NOMO-1 treated with dmso at 0.1 percent for 144 hours (cell line): ENCODE measurements around the gene GMEB2.
"Not testable (repeated sequence)": the region's sequence is repeated elsewhere in the genome, so short reads cannot be mapped to it uniquely, and the experiment has no call there.

Experiments
- DNase-seq: peaks from one replicate; lab custom pipeline; 2025; ENCODE audit not compliant: unreplicated experiment; lab: John Stamatoyannopoulos, UW

The GMEB2 gene, protein sequence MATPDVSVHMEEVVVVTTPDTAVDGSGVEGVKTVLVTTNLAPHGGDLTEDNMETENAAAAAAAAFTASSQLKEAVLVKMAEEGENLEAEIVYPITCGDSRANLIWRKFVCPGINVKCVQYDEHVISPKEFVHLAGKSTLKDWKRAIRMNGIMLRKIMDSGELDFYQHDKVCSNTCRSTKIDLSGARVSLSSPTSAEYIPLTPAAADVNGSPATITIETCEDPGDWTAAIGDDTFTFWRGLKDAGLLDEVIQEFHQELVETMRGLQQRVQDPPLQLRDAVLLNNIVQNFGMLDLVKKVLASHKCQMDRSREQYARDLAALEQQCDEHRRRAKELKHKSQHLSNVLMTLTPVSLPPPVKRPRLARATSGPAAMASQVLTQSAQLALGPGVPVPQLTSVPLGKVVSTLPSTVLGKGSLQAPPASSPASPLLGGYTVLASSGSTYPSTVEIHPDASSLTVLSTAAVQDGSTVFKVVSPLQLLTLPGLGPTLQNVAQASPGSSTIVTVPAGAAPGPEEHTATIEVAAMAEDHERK

DNA sequence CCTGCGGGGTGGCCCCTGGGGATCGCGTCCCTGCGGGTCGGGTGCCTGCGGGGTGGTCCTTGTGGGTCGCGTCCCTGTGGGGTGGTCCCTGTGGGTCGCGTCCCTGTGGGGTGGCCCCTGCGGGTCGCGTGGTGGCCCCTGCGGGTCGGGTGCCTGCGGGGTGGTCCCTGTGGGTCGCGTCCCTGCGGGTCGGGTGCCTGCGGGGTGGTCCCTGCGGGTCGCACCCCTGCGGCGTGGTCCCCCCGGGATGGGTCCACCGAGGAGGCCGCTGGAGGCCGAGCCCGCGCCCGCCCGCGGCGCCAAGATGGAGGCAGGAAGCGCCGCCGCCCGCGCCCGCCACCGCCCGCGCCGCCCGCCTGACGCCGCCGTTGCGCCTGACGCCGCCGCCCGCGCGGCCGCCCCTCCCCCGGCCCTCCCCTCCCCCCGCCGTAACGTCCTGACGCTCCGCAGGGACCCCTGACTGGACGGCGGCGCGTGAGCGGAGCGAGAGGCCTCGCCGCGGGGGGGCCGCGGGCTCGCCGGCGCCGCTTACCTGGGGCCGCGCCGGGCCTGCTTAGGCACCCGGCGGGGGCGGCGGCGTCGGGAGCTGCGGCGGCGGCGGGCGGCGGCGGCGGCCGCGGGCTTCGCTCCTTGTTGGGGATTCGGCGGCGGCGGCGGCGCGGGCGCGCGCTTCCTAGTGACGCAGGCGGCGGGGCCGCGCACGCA is at the start of gene GMEB2:
Gene GMEB2 (minus strand): TSS at position 678 of the 705 bp plus-strand sequence. CDS start 7,704 bp downstream, outside the sequence.
- peak; percentile 67 for DNase-seq

GRCh38 chr20:63675681-63676368 is 48.9 kb upstream of the GMEB2 start:
- no peak for DNase-seq

DNA sequence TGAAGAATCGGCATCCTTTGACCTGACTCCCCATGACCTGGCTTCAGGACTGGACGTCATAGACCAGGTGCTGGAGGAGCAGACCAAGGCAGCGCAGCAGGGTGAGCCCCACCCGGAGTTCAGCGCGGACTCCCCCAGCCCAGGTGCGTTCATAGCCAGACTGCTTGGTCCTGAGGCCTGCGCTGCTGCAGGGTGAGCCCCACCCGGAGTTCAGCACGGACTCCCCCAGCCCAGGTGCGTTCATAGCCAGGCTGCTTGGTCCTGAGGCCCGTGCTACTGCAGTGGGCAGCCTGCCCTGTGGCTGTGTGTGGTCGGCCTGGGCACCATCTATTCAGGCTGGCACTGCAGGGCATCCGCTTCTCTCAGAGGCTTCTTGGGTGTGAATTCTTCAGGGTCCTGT is 47.0 kb upstream of the GMEB2 start:
- no peak for DNase-seq

DNA sequence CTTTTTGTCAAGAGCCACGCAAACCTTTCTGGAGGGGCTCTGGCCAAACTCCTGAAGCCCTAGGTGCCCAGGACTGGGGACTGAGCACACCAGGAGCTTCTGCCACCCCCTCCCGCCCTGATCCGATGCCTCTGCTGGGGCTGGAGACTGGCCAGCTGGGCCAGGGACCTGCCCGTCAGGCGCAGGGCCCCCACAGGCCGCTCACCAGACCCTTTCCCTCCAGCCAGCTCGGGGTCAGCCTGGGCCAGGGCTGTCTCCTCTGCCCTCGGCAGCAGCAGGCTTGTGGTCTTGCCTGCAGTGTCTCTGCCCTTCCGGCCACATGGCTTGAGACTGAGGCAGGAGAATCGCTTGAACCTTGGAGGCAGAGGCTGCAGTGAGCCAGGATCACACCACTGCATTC is 45.8 kb upstream of the GMEB2 start:
- no peak for DNase-seq

DNA sequence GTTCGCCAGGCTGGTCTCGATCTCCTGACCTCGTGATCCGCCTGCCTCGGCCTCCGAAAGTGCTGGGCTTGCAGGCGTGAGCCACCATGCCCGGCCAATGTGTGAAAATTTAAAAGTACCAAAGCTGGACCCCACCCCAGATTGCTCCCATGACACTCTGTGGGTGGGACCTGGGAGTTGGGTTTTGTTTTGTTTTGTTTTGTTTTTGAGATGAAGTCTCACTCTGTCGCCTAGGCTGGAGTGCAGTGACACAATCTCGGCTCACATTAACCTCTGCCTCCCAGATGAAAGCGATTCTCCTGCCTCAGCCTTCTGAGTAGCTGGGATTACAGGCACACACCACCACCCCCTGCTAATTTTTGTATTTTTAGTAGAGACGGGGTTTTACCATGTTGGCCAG is 44.8 kb upstream of the GMEB2 start:
- DNase-seq, result not testable (repeated sequence)

DNA sequence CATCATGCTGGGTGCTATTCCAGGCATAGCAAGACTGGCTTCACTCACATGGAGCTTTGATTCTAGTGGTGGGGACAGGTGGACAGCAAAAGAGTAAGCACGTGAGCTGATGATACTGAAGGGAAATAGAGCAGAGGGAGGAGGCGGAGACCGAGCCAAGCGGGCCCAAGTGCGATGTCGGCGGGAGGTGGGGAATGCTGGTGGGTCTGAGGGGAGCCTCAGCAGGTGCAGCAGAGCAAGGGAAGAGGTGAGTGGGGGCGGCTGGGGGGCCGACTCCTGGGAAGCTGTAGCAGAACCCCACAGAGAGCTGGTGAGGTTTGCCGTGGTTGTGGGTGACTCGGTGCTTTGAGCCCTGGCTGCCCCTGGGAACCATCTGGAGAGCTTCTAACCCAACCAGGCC is 41.5 kb upstream of the GMEB2 start:
- no peak for DNase-seq

DNA sequence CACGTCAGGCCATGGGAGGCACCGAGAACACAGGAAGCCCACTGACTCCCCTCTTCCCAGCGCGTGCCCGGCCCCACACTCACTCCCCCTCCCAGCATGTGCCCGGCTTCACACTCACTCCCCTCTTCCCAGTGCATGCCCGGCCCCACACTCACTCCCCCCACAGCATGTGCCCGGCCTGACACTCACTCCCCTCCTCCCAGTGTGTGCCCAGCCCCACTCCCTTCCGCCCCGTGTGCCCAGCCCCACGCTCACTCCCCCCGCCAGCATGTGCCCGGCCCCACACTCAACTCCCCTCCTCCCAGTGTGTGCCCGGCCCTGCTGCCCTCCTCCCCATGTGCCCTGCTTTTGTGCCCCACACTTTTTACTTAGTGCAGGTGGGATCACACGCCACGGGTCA is 41.0 kb upstream of the GMEB2 start:
- DNase-seq, result no peak

GRCh38 chr20:63665708-63666107 is 38.8 kb upstream of the GMEB2 start:
- DNase-seq, result no peak

GRCh38 chr20:63664861-63665594 is 38.1 kb upstream of the GMEB2 start:
- no peak for DNase-seq

DNA sequence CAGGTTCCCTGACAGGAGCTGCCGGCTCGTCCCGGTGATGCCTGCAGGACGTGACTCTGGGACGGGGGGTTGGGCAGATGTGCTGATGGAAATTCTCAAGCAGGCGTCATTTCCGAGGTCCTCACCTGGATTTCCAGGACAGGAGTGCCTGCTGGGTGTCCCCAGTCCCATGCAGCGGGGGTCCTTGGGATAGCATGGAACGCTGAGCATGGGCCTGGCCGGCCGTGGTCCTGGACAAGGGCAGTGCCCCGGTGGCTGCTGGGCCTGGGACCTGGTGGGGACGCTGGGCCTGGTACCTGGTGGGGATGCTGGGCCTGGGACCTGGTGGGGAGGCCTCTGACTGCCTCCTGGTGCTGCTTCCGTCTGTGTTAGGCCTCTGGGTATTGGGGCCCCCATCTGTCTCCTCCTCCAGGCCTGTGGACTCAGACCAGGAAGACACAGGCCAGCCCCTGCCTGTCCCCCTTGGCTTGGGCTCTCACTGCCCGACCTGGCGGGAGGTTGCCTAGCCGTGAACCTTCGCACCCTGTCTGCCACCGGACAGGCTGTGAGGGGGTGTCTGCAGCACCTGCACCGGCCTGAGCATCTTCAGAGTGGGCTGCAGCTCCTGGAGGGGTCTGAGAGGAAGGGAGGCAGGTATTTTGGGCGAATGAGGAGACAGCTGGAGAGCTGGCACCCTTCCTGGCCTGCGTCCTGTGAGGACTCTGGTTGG is 37.4 kb upstream of the GMEB2 start:
- DNase-seq, result no peak

- DNase-seq, result no peak
These were observed 36.6 kb upstream of the GMEB2 start for GRCh38 chr20:63663332-63664066.

DNA sequence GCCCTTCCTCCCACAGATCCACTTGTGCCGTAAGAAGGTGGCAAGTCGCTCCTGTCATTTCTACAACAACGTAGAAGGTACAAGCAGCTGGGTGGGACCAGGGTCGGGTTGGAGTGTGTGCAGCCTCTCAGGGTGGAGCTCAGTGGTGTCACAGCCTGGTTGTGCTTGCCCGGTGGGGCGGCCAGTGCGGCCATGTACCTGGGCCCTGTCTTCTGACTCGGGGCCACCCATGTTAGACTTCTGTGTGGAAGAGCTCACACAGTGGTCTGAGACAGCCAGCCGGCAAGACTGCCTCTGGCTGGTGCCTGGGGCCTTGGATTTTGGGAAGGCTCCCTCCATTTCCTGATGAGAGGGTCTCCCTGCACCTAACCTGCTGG is 35.9 kb upstream of the GMEB2 start:
- DNase-seq, result no peak

- no peak for DNase-seq
These were observed 35.3 kb upstream of the GMEB2 start for GRCh38 chr20:63661959-63662812.

GRCh38 chr20:63661108-63661507 is 34.2 kb upstream of the GMEB2 start:
- DNase-seq, result no peak

DNA sequence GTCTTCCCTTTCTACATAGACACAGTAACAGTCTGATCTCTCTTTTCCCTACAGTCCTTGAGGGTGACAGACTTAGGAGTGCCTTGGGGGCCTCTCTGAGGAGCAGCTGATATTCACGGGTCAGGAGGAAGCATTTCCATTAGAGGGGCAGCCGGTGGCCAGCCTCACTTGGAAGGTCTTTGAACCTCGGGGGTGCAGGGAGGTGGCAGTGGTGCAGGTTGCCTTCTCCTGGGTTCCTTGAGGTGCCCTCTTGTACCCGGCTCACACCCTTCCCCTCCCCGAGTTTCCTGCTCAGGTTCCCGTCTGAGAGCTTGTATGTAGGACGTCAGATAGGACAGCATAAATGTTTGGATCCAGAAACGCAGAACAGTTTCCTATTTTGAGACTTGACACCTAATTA is 33.7 kb upstream of the GMEB2 start:
- no peak for DNase-seq

DNA sequence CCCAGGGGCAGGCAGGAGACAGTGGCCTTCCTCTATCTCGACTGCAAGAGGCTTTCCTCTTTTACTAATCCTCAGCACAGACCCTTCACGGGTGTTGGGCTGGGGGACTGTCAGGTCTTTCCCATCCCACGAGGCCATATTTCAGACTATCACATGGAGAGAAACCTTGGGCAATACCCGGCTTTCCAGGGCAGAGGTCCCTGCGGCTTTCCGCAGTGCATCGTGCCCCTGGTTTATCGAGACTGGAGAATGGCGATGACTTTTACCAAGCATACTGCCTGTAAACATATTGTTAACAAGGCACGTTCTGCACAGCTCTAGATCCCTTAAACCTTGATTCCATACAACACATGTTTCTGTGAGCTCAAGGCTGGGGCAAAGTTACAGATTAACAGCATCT is 33.3 kb upstream of the GMEB2 start:
- DNase-seq, result not testable (repeated sequence)

DNA sequence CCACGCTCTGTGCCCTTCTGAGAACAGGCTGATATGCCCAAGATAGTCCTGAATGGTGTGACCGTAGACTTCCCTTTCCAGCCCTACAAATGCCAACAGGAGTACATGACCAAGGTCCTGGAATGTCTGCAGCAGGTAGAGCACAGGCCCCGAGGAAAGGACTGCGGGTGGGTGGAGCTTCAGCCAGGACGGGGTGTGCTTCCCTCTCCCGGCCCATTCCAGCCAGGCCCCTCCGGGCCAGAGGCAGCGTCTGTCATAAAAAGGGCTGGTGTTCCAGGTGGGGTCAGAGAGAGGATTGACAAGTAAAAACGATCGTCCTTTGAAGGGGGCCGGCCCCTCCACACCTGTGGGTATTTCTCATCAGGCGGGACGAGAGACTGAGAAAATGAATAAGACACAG is 32.5 kb upstream of the GMEB2 start:
- no peak for DNase-seq

DNA sequence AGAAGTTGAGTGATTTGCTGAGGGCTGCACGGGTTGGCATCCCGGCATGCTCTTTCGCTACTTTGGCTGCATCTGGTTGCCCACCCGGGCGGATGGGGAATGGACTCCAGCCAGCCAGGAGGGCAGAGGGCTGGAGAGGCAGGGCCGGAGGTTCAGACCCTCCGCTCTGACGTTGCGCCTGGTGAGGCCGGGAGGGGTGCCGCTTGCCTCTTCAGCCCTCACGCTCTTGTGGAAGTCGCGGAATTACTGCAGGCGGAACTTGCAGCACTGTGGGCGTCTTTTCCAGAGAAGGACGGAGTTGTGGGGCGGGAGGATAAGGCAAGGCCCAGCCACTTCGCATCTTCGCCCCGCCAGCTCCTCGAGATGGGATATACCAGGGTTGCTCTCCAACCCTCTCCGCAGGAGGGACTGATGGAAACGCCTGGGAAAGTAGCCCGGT is 31.9 kb upstream of the GMEB2 start:
- DNase-seq, result peak; percentile 42
